HepG2 (cell line): ENCODE data around the gene SMAD7.

Experiments used
- CTCF ChIP-seq: sonication (generic); formaldehyde crosslinking; IDR thresholded peaks from 2 replicates; pipeline ENCODE4 v1.5.0; 2020; ENCODE audit warnings: mild to moderate bottlenecking, missing genetic modification reagents, moderate library complexity
- FOXA1 ChIP-seq, 2 experiments: fragments of 450-650 bp in 1 of 2; sonication (generic) in 1 of 2; formaldehyde crosslinking in 1 of 2; IDR thresholded peaks; 2 replicates each; pipeline versions ENCODE4 v1.4.0 to v1.6.1; 2016 to 2020; ENCODE audit warnings: missing genetic modification reagents in 1 of 2
- HNF4G ChIP-seq, 2 experiments: sonication (generic) in 1 of 2; formaldehyde crosslinking in 1 of 2; IDR thresholded peaks; 2 replicates each; pipeline versions ENCODE4 v1.4.0 to v1.6.1; 2011 to 2020; ENCODE audit warnings: borderline replicate concordance in 2 of 2, low read depth in 2 of 2, mild to moderate bottlenecking in 2 of 2, low read length in 1 of 2, missing genetic modification reagents in 1 of 2, moderate library complexity in 1 of 2
- ZFX ChIP-seq: sonication (generic); formaldehyde crosslinking; IDR thresholded peaks from 2 replicates; pipeline ENCODE4 v1.4.0; 2020; ENCODE audit warnings: mild to moderate bottlenecking, low read depth, missing genetic modification reagents, moderate library complexity
- ZNF232 ChIP-seq: sonication (generic); formaldehyde crosslinking; IDR thresholded peaks from 2 replicates; pipeline ENCODE4 v1.4.0; 2020; ENCODE audit warnings: missing genetic modification reagents, borderline replicate concordance

- TF ChIP-seq CTCF (no peak), ZNF232 (CRISPR knock-in tag) (0 out of 2 replicates have a peak, but pooled peaks have one; percentile 60), HNF4G (IDR thresholded peaks at IDR 0.05; ENCODE audit: borderline replicate concordance, low read depth, low read length) (peak; percentile 91), HNF4G (CRISPR knock-in tag; IDR thresholded peaks at IDR 0.05; ENCODE audit: borderline replicate concordance, low read depth) (peak; percentile 84), ZFX (CRISPR knock-in tag) (peak; percentile 88), FOXA1 (IDR thresholded peaks at IDR 0.05) (no peak), FOXA1 (CRISPR knock-in tag; IDR thresholded peaks at IDR 0.05) (no peak)
Measured at GRCh38 chr18:48893608-48894600, 56.9 kb downstream of the SMAD7 start.
